DOHH2 (cell line): Measurements from ENCODE around the gene SCFD2.

Source experiments
- H3F3A ChIP-seq: fragments of 200-600 bp; sonication (generic), shearing (Covaris generic); 2 replicates; pipeline ENCODE4 v1.6.0; 2016; ENCODE audit warnings: antibody characterized with exemption, mild to moderate bottlenecking; ENCODE audit not compliant: control insufficient read depth, insufficient read depth
- H3K27ac ChIP-seq: fragments of 200-600 bp; sonication (generic); 2 replicates; pipeline ENCODE4 v1.5.1; 2014; ENCODE audit warnings: low read depth, mild to moderate bottlenecking, low read length, moderate library complexity
- H3K27me3 ChIP-seq: fragments of 200-600 bp; sonication (generic); 2 replicates; pipeline ENCODE4 v1.6.1; 2014; ENCODE audit warnings: mild to moderate bottlenecking, low read length, mixed read lengths; ENCODE audit not compliant: control insufficient read depth
- H3K36me3 ChIP-seq: fragments of 200-600 bp; sonication (generic); 2 replicates; pipeline ENCODE4 v1.6.1; 2014; ENCODE audit warnings: mild to moderate bottlenecking, low read length, moderate library complexity, mixed read lengths; ENCODE audit not compliant: control insufficient read depth
- H3K4me1 ChIP-seq: fragments of 200-600 bp; sonication (generic); 2 replicates; pipeline ENCODE4 v1.6.1; 2014; ENCODE audit warnings: mild to moderate bottlenecking, low read length, mixed read lengths; ENCODE audit not compliant: control insufficient read depth
- H3K4me2 ChIP-seq: fragments of 200-600 bp; sonication (generic); 2 replicates; pipeline ENCODE4 v1.6.0; 2014; ENCODE audit warnings: mild to moderate bottlenecking, low read length, moderate library complexity
- H3K4me3 ChIP-seq: fragments of 200-600 bp; sonication (generic); 2 replicates; pipeline ENCODE4 v1.5.1; 2014; ENCODE audit warnings: mild to moderate bottlenecking, low read length, mixed read lengths
- H3K79me2 ChIP-seq: fragments of 200-600 bp; sonication (generic); 2 replicates; pipeline ENCODE4 v1.6.1; 2014; ENCODE audit warnings: mild to moderate bottlenecking, low read length, mixed read lengths; ENCODE audit not compliant: control insufficient read depth
- H3K9me2 ChIP-seq: fragments of 200-600 bp; sonication (generic); replicated peaks from 2 replicates; pipeline ENCODE4 v1.6.1; 2014; ENCODE audit warnings: mild to moderate bottlenecking, low read length, mixed read lengths; ENCODE audit not compliant: control insufficient read depth
- H3K9me3 ChIP-seq: fragments of 200-600 bp; sonication (generic); 2 replicates; pipeline ENCODE4 v1.6.1; 2014; ENCODE audit warnings: antibody characterized with exemption, low read length, mixed read lengths; ENCODE audit not compliant: control insufficient read depth, insufficient read depth
- H4K20me1 ChIP-seq: fragments of 200-600 bp; sonication (generic); 2 replicates; pipeline ENCODE4 v1.6.0; 2014; ENCODE audit warnings: low read depth, mild to moderate bottlenecking, antibody characterized with exemption, low read length, moderate library complexity; ENCODE audit not compliant: control insufficient read depth, insufficient read depth
- CTCF ChIP-seq: fragments of 200-600 bp; sonication (generic); IDR thresholded peaks from one replicate; pipeline ENCODE4 v1.5.1; 2014; ENCODE audit warnings: antibody characterized with exemption, mild to moderate bottlenecking, low read depth, low read length; ENCODE audit not compliant: poor library complexity, severe bottlenecking
- EZH2phosphoT487 ChIP-seq: fragments of 200-600 bp; sonication (generic); IDR thresholded peaks from 2 replicates; pipeline ENCODE4 v1.6.1; 2017; ENCODE audit warnings: borderline replicate concordance, mild to moderate bottlenecking, antibody characterized with exemption, low read length, moderate library complexity, mixed read lengths

Gene SCFD2

GRCh38 chr4:52983563-52984303 is 382.1 kb downstream of the SCFD2 start:
- Histone ChIP-seq H3K4me2 (no peak overlapping the region; the same call in 1 of the 2 replicates), H3K4me1 (peaks cover 13% of the 10 kb centered on the region), H3K27ac (no peak overlapping the region), H3F3A (no peaks in the 10 kb centered on the region), H3K27me3 (no peaks in the 10 kb centered on the region), H3K36me3 (no peaks in the 10 kb centered on the region), H3K9me2 (no peaks in the 10 kb centered on the region), H3K4me3 (no peak overlapping the region), H4K20me1 (no peaks in the 10 kb centered on the region), H3K9me3 (no peaks in the 10 kb centered on the region), H3K79me2 (no peaks in the 10 kb centered on the region)
- no peak for TF ChIP-seq EZH2phosphoT487
- TF ChIP-seq CTCF = peak; percentile 58

- TF ChIP-seq CTCF (no peak), EZH2phosphoT487 (no peak)
- Histone ChIP-seq H4K20me1 (no peaks in the 10 kb centered on the region), H3K79me2 (no peaks in the 10 kb centered on the region), H3F3A (no peaks in the 10 kb centered on the region), H3K4me1 (peaks cover 13% of the 10 kb centered on the region), H3K27me3 (no peaks in the 10 kb centered on the region), H3K9me3 (no peaks in the 10 kb centered on the region), H3K4me3 (no peak overlapping the region), H3K4me2 (no peak overlapping the region), H3K36me3 (no peaks in the 10 kb centered on the region), H3K27ac (no peak overlapping the region), H3K9me2 (no peaks in the 10 kb centered on the region)
Measured at GRCh38 chr4:52982946-52983340, 382.9 kb downstream of the SCFD2 start.

- H3K9me3 ChIP-seq = no peaks in the 10 kb centered on the region
- H3K27me3 ChIP-seq = no peaks in the 10 kb centered on the region
- no peaks in the 10 kb centered on the region for H3K9me2 ChIP-seq
- H3K4me1 ChIP-seq = peaks cover 13% of the 10 kb centered on the region
- no peaks in the 10 kb centered on the region for H3K79me2 ChIP-seq
- no peaks in the 10 kb centered on the region for H3K36me3 ChIP-seq
- H3K4me2 ChIP-seq = no peak overlapping the region
- H3K4me3 ChIP-seq = no peak overlapping the region
- H4K20me1 ChIP-seq = no peaks in the 10 kb centered on the region
- H3F3A ChIP-seq = no peaks in the 10 kb centered on the region
- TF ChIP-seq EZH2phosphoT487 (no peak), CTCF (peak; percentile 63)
- H3K27ac ChIP-seq = no peak overlapping the region
Measured at GRCh38 chr4:52982255-52982945, 383.5 kb downstream of the SCFD2 start.
